HG03175 (cell line): ENCODE measurements around the gene PABPC5.

ENCODE experiments used
- ATAC-seq: cut with Tn5 transposase; IDR thresholded peaks from one replicate; pipeline ENCODE4 v1.9.1; 2021; ENCODE audit warnings: mild to moderate bottlenecking, moderate library complexity; ENCODE audit not compliant: unreplicated experiment

Gene PABPC5

DNA sequence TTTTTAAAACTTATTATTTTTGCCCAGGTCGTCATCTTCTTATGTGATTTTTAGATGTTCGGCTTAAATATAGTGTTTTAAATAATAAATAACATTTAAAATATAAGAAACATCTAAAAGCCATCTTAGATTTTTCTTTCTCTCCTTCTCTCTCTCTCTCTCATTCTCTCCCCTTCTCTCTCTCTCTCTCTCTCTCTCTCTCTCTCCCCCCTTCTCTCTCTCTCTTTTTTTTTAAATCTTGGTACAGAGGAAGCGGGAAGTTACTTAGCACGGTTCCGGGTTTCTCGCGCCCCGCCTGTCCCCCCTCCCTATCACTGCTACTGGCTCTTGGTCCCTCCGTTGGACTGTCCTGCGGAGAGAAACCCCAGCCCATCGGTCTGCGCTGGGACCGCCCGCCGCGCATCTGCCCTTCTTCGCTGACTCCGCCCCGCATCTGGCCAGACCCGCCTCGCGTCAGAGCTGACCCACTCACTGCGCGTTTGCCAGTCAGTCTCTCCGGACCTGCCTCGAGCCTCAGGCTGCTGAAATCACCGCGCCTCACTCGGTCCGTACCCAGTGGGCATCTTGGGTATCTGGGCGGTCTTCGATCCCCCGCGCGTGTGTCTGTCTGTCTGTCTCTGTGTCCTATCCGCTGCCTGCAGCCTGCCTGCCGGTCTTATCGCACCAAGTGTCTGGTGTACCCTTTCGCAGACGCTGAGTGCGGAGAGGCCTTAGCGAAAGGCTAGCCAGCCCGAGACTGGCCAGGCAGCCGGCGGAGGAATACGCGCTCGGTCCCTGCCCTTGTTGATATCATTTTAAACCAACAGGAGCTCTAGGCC is at the start of gene PABPC5:
PABPC5 (plus strand) TSS at position 489 of the 818 bp plus-strand sequence. CDS start 739 bp downstream, outside the sequence.
- no peak for ATAC-seq

DNA sequence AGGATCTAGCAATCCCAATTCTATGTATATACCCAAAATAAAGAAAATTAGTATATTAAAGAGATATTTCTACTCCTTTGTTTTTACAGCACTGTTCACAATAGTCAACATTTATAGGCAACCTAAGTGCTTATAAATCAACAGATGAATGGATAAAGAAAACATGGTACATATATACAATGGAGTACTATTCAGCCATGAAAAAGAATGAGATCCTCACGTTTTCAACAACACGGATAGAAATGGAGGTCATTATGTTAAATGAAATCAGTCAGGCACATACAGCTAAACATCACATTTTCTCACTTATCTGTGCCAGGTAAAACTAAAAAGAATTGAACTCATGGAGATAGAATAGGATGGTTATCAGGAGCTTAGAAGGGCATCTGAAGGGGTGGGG is 45.6 kb upstream of the PABPC5 start:
- no peak for ATAC-seq

DNA sequence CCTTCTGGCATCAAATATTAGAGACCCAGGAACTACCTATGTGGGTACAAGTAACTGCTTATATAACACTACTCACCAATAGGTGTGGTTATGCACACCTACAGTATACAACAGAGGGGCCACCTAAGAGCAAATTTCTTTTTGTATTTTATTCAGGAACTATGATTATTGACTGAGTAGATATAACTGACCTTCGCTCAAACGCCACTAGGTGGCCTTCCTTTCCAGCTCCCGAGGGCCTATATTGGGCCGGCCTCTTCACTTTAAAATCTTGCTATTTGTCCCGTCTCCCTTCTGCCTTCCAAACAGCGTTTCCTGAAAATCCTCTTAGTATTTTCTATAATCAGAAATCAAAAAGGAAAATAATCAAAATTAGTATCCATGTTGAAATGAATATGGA is 19.9 kb upstream of the PABPC5 start:
- ATAC-seq, result no peak

DNA sequence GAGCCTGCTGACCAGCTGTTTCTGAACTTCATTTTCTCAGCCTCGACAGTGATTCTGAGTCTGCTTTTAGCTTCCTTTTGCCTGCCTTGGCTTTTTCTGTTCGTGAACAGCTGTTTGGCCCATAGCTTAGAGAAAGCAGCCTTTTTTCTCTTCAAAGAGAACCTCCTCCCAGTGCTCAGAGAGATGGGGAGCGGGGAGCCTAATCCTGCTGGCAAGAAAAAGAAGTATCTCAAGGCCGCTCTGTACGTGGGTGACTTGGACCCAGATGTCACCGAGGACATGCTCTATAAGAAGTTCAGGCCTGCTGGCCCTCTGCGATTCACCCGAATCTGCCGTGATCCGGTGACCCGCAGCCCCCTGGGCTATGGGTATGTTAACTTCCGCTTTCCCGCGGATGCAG is 756 bp downstream of the PABPC5 start:
- ATAC-seq, result no peak
